GM12873 (cell line): ENCODE data around the gene ACTN1.

Source experiments
- CTCF ChIP-seq: IDR thresholded peaks from 2 replicates; pipeline ENCODE4 v1.5.1; 2012; ENCODE audit warnings: low read depth, mild to moderate bottlenecking, moderate library complexity, low read length, control low read depth; ENCODE audit not compliant: insufficient read depth; ENCODE audit errors: missing control alignments

The ACTN1 gene

GRCh38 chr14:68848253-68848652, 130.8 kb downstream of the ACTN1 start:
- no peak for TF ChIP-seq CTCF

GRCh38 chr14:68846466-68846865, 132.6 kb downstream of the ACTN1 start:
- no peak for TF ChIP-seq CTCF

- TF ChIP-seq CTCF = no peak
Observed at GRCh38 chr14:68844210-68844545, 134.9 kb downstream of the ACTN1 start.

- TF ChIP-seq CTCF = peak; percentile 94
Observed at GRCh38 chr14:68843471-68844209, 135.5 kb downstream of the ACTN1 start.

GRCh38 chr14:68842298-68842697, 136.8 kb downstream of the ACTN1 start:
- no peak for TF ChIP-seq CTCF

GRCh38 chr14:68841016-68841809, 137.9 kb downstream of the ACTN1 start:
- no peak for TF ChIP-seq CTCF

- TF ChIP-seq CTCF = no peak
Observed at GRCh38 chr14:68840454-68840853, 138.6 kb downstream of the ACTN1 start.
